Erythroblast (primary cell): ENCODE results near the gene STK4.

Source experiments
- GATA1 ChIP-seq: IDR thresholded peaks from 2 replicates; pipeline ENCODE4 v1.6.1; 2011; ENCODE audit warnings: low read depth, mild to moderate bottlenecking, control low read depth, low read length, moderate library complexity
- POLR2A ChIP-seq: IDR thresholded peaks from 2 replicates; pipeline ENCODE4 v1.6.1; 2011; ENCODE audit warnings: mild to moderate bottlenecking, low read length

- TF ChIP-seq POLR2A, result no peak
- no peak for TF ChIP-seq GATA1
Observed at GRCh38 chr20:45070932-45071632, 104.8 kb downstream of the STK4 start.
